Osteoblast (primary cell): ENCODE measurements around the gene CTBP2. TPM values are rescaled to one million over a fixed set of nuclear protein-coding genes. Genes with fewer than 3 reads are reported as not detected.

ENCODE experiments used
- DNase-seq: peaks from one replicate; pipeline ENCODE4 v3.0.0; 2011; ENCODE audit warnings: low spot score, mixed read lengths; ENCODE audit not compliant: insufficient read length; ENCODE audit errors: missing footprints
- H2AFZ ChIP-seq: 2 replicates; pipeline ENCODE4 v1.6.0; 2011; ENCODE audit warnings: mild to moderate bottlenecking, low read length
- H3K27ac ChIP-seq: 2 replicates; pipeline ENCODE4 v1.5.1; 2011; ENCODE audit warnings: mild to moderate bottlenecking, low read depth, low read length, moderate library complexity
- H3K27me3 ChIP-seq: 2 replicates; pipeline ENCODE4 v1.6.0; 2012; ENCODE audit warnings: mild to moderate bottlenecking, control low read depth, inconsistent platforms, low read length, moderate library complexity; ENCODE audit not compliant: insufficient read depth
- H3K36me3 ChIP-seq: 2 replicates; pipeline ENCODE4 v1.5.1; 2011; ENCODE audit warnings: mild to moderate bottlenecking, low read length, control low read depth, moderate library complexity; ENCODE audit not compliant: insufficient read depth
- H3K4me1 ChIP-seq: 2 replicates; pipeline ENCODE4 v1.5.1; 2011; ENCODE audit warnings: mild to moderate bottlenecking, low read length, control low read depth, moderate library complexity; ENCODE audit not compliant: insufficient read depth
- H3K4me2 ChIP-seq: 2 replicates; pipeline ENCODE4 v1.6.0; 2011; ENCODE audit warnings: mild to moderate bottlenecking, low read length; ENCODE audit not compliant: insufficient read depth
- H3K4me3 ChIP-seq: fragments of 200-600 bp; sonication (generic); 3 replicates; pipeline ENCODE4 v1.5.1; 2012; ENCODE audit warnings: mild to moderate bottlenecking, low read length, inconsistent platforms; ENCODE audit not compliant: insufficient read depth
- H3K79me2 ChIP-seq: 2 replicates; pipeline ENCODE4 v1.6.0; 2012; ENCODE audit warnings: mild to moderate bottlenecking, low read length, control low read depth, inconsistent platforms; ENCODE audit not compliant: insufficient read depth
- H3K9me3 ChIP-seq: 2 replicates; pipeline ENCODE4 v1.5.1; 2011; ENCODE audit warnings: low read depth, low read length, control low read depth
- H4K20me1 ChIP-seq: 2 replicates; pipeline ENCODE4 v1.6.0; 2012; ENCODE audit warnings: mild to moderate bottlenecking, low read length, control low read depth; ENCODE audit not compliant: insufficient read depth
- total RNA-seq: library from RNA; depleted of rRNA; stranded (reverse); fragments of >200 nt; gene quantifications from 2 replicates; pipeline ENCODE4 v1.2.3, GENCODE V29; 2012
- TF ChIP-seq, protein P1 (sequence below): IDR thresholded peaks from 2 replicates; pipeline ENCODE4 v1.5.1; 2011; ENCODE audit warnings: mild to moderate bottlenecking, low read depth, low read length, moderate library complexity; ENCODE audit errors: extremely low read depth

The CTBP2 gene
- total RNA-seq, 1 donor: 65.9 TPM

DNA sequence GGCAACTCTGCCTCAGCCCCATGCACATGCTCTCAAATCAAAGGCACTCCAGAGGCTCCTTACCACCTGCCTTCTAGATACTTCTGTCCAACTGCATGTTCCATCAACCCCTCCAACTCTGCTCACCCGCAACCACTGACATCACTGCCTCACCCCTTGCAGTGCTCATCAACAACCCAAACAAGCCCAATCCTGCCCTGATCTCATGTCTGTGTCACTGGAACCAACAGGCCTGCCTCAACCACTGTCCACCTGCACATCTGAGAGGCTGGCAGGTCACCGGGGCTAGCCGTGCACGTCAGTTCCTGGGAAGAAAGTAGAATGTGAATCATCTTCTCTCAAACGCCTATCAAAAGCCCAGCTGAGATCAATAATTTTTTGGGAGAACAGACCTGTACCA is 33.3 kb downstream of the CTBP2 start:
- Histone ChIP-seq H3K4me1 (peaks cover 17% of the 10 kb centered on the region), H3K4me3 (no peak overlapping the region), H3K9me3 (no peaks in the 10 kb centered on the region), H3K27me3 (no peaks in the 10 kb centered on the region), H3K79me2 (peaks cover 94% of the 10 kb centered on the region), H4K20me1 (peaks cover 41% of the 10 kb centered on the region), H3K36me3 (peaks cover 12% of the 10 kb centered on the region), H3K4me2 (no peak overlapping the region), H3K27ac (no peak overlapping the region), H2AFZ (no peak overlapping the region)
- DNase-seq: no peak
- TF ChIP-seq, protein P1, sequence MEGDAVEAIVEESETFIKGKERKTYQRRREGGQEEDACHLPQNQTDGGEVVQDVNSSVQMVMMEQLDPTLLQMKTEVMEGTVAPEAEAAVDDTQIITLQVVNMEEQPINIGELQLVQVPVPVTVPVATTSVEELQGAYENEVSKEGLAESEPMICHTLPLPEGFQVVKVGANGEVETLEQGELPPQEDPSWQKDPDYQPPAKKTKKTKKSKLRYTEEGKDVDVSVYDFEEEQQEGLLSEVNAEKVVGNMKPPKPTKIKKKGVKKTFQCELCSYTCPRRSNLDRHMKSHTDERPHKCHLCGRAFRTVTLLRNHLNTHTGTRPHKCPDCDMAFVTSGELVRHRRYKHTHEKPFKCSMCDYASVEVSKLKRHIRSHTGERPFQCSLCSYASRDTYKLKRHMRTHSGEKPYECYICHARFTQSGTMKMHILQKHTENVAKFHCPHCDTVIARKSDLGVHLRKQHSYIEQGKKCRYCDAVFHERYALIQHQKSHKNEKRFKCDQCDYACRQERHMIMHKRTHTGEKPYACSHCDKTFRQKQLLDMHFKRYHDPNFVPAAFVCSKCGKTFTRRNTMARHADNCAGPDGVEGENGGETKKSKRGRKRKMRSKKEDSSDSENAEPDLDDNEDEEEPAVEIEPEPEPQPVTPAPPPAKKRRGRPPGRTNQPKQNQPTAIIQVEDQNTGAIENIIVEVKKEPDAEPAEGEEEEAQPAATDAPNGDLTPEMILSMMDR: no peak

DNA sequence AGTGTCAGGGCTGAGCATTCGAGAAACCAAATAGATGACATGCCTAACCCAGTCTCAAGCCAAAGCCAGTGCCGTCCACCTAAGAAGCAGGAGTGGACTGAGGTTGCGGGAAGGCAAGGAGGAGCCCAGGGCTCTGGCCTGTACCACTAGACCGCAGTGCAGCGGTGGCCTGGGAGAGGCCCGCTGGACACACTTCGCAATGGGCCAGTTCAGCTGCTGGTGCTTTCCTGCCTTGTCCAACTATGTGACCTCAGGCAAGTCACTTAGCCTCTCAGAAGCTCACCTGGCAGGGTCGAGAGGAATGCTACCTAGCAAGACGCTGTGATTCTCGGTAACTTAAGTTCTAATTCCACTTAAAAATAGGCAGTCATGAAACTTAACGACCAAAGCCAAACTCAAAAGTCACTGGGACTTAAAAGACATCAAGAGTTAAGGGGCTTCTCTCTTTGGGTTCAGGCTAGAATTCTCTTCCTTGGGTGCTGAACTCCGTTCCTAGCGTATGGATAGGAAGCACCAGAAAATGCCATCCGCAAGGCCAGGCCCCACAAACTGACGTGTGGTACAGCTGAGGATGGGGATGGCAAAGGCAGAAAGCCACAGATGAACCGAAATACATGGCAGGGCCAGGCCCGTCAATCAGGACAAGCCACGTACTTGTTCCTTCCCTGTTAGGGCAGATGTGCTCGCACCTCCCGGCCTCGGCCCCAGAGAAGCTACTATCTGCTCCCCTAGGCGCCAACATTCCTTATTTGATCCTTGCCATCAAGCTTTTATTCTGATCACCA is 34.2 kb downstream of the CTBP2 start:
- peaks cover 17% of the 10 kb centered on the region for H3K4me1 ChIP-seq
- peaks cover 94% of the 10 kb centered on the region for H3K79me2 ChIP-seq
- TF ChIP-seq, protein P1: no peak
- no peak overlapping the region for H3K4me2 ChIP-seq
- no peak for DNase-seq
- H2AFZ ChIP-seq: no peak overlapping the region
- no peaks in the 10 kb centered on the region for H3K9me3 ChIP-seq
- no peaks in the 10 kb centered on the region for H3K27me3 ChIP-seq
- peaks cover 40% of the 10 kb centered on the region for H4K20me1 ChIP-seq
- no peak overlapping the region for H3K27ac ChIP-seq
- peaks cover 5% of the 10 kb centered on the region for H3K36me3 ChIP-seq
- no peak overlapping the region for H3K4me3 ChIP-seq

DNA sequence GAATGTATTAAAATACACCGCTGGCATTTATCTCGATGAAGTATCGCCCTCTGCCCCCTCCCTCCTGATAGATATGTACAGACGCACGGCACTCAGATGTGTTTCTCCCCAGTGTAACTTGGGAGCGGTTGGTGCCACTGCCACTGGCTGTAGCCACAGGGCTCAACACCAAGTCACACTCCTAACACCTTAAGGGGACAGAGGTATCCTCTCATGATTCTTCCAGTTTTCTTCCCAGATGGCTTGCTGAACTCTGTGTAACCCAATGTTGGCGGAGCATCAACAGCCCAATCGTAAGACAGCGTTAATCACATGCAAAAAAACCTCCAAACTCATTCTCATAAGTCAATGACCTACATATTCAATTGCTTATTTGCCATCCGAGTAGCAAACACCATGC is 35.5 kb downstream of the CTBP2 start:
- TF ChIP-seq, protein P1: no peak
- Histone ChIP-seq H3K79me2 (peaks cover 96% of the 10 kb centered on the region), H4K20me1 (peaks cover 44% of the 10 kb centered on the region), H3K4me1 (peaks cover 20% of the 10 kb centered on the region), H3K27me3 (no peaks in the 10 kb centered on the region), H2AFZ (no peak overlapping the region), H3K4me3 (no peak overlapping the region), H3K4me2 (no peak overlapping the region), H3K27ac (peak overlapping the region; percentile 92), H3K9me3 (no peaks in the 10 kb centered on the region), H3K36me3 (no peaks in the 10 kb centered on the region)
- DNase-seq: no peak

DNA sequence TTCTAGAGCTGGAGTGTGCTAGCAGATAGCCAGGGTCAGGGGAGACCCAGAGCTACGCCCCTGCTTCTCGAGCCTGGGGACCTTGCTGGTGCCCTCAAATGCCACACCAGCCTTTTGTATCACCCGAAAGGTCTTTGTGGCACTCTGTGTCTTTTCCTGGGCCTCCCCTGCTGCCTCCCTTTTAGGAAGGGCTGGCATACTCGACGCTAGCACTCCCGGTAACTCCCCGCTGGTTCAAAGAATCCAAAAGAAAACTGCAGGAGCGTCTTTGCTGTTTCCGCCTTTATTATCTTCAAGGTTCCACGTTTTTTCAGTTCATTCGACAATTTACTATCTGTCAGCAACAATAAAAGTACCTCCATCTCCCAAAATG is 36.3 kb downstream of the CTBP2 start:
- Histone ChIP-seq H3K79me2 (peaks cover 97% of the 10 kb centered on the region), H4K20me1 (peaks cover 48% of the 10 kb centered on the region), H3K4me1 (peaks cover 21% of the 10 kb centered on the region), H3K9me3 (no peaks in the 10 kb centered on the region), H3K4me2 (peak overlapping the region; percentile 80), H2AFZ (peak overlapping the region; percentile 34), H3K27ac (peak overlapping the region; percentile 92), H3K27me3 (no peaks in the 10 kb centered on the region), H3K4me3 (peak overlapping the region; percentile 59), H3K36me3 (no peaks in the 10 kb centered on the region)
- DNase-seq: no peak
- TF ChIP-seq, protein P1: no peak
